OCI-LY7 (cell line): ENCODE measurements around the gene KATNAL2. TPM values are rescaled to one million over a fixed set of nuclear protein-coding genes. Genes with fewer than 3 reads are reported as not detected.

Source experiments
- BruUV-seq: library from RNA; stranded (reverse); fragments of 400-500 nt; replicated peaks from 2 replicates; lab custom pipeline; 2021; lab: Mats Ljungman, UMichigan
- CTCF ChIA-PET: fragments of 300-600 bp; sonication (Branson Sonifier 250); formaldehyde crosslinking; loops from one replicate; lab custom pipeline; 2022; ENCODE audit warnings: antibody characterized with exemption; ENCODE audit not compliant: unreplicated experiment; lab: Charles Lee
- POLR2A ChIA-PET: fragments of 300-600 bp; sonication (Branson Sonifier 250); formaldehyde crosslinking; loops from one replicate; lab custom pipeline; 2022; ENCODE audit warnings: antibody characterized with exemption; lab: Charles Lee
- DNase-seq: peaks from one replicate; pipeline ENCODE4 v3.0.0-alpha.2; 2015; ENCODE audit warnings: low spot score
- H2AFZ ChIP-seq: fragments of 200-600 bp; sonication (generic), shearing (Covaris generic); 2 replicates; pipeline ENCODE4 v1.6.1; 2014; ENCODE audit warnings: mild to moderate bottlenecking, antibody characterized with exemption, low read length, moderate library complexity
- H3K27ac ChIP-seq: fragments of 200-600 bp; sonication (generic); 2 replicates; pipeline ENCODE4 v1.5.1; 2014; ENCODE audit warnings: mixed run types, low read depth, mild to moderate bottlenecking, moderate library complexity, low read length, inconsistent platforms; ENCODE audit not compliant: poor library complexity, severe bottlenecking
- H3K36me3 ChIP-seq: fragments of 200-600 bp; sonication (generic); 2 replicates; pipeline ENCODE4 v1.6.1; 2014; ENCODE audit warnings: mild to moderate bottlenecking, antibody characterized with exemption, low read length, moderate library complexity, mixed read lengths; ENCODE audit not compliant: insufficient read depth
- H3K4me1 ChIP-seq: fragments of 200-600 bp; sonication (generic); 2 replicates; pipeline ENCODE4 v1.5.1; 2014; ENCODE audit warnings: mild to moderate bottlenecking, low read length; ENCODE audit not compliant: insufficient read depth, poor library complexity, severe bottlenecking
- H3K4me2 ChIP-seq: fragments of 200-600 bp; sonication (generic); 2 replicates; pipeline ENCODE4 v1.6.1; 2014; ENCODE audit warnings: mild to moderate bottlenecking, low read length
- H3K4me3 ChIP-seq: fragments of 200-600 bp; sonication (generic); 2 replicates; pipeline ENCODE4 v1.5.1; 2014; ENCODE audit warnings: mild to moderate bottlenecking, low read depth, low read length; ENCODE audit not compliant: poor library complexity, severe bottlenecking
- H3K79me2 ChIP-seq: fragments of 200-600 bp; sonication (generic); 2 replicates; pipeline ENCODE4 v1.6.1; 2016; ENCODE audit warnings: low read depth, mild to moderate bottlenecking, low read length, moderate library complexity, mixed read lengths; ENCODE audit not compliant: insufficient read depth
- H3K9me2 ChIP-seq: fragments of 200-600 bp; sonication (generic); 2 replicates; pipeline ENCODE4 v1.6.1; 2016; ENCODE audit warnings: mild to moderate bottlenecking, low read length, mixed read lengths; ENCODE audit not compliant: insufficient read depth
- H3K9me3 ChIP-seq: fragments of 200-600 bp; sonication (generic); 2 replicates; pipeline ENCODE4 v1.6.1; 2014; ENCODE audit warnings: mild to moderate bottlenecking, mixed run types, low read length, mixed read lengths
- H4K20me1 ChIP-seq: fragments of 200-600 bp; sonication (generic); 2 replicates; pipeline ENCODE4 v1.6.1; 2014; ENCODE audit warnings: mild to moderate bottlenecking, antibody characterized with exemption, low read length, moderate library complexity, mixed read lengths; ENCODE audit not compliant: insufficient read depth
- CTCF ChIP-seq: fragments of 200-600 bp; sonication (generic); conservative IDR thresholded peaks from 2 replicates; pipeline ENCODE4 v1.5.1; 2014; ENCODE audit warnings: mild to moderate bottlenecking, antibody characterized with exemption, low read length, moderate library complexity, mixed read lengths
- EZH2phosphoT487 ChIP-seq: fragments of 200-600 bp; sonication (generic); IDR thresholded peaks from 2 replicates; pipeline ENCODE4 v1.6.1; 2018; ENCODE audit warnings: low read depth, borderline replicate concordance, mild to moderate bottlenecking, mixed run types, antibody characterized with exemption, low read length, moderate library complexity, mixed read lengths
- intact Hi-C: fragments of 100-400 bp; cut with micrococcal nuclease; formaldehyde crosslinking; loops from one replicate; pipeline ENCODE4 v1.10.0; 2022; ENCODE audit not compliant: unreplicated experiment
- total RNA-seq, 2 experiments: library from RNA; depleted of rRNA in 1 of 2; stranded (reverse); fragments of >200 nt in 1 of 2; shearing (Covaris generic) in 1 of 2; gene quantifications; 2 replicates each; pipeline ENCODE4 v1.2.3, GENCODE V29; 2014 to 2022

The KATNAL2 gene
- total RNA-seq, 2 experiments from 2014 or later, result 5.7 to 16.1 TPM

- Histone ChIP-seq H3K4me3 (no peak overlapping the region), H2AFZ (no peak overlapping the region), H3K4me2 (no peak overlapping the region), H3K9me2 (no peaks in the 10 kb centered on the region), H3K79me2 (no peaks in the 10 kb centered on the region), H3K4me1 (no peaks in the 10 kb centered on the region), H3K9me3 (no peaks in the 10 kb centered on the region), H4K20me1 (no peaks in the 10 kb centered on the region), H3K27ac (no peak overlapping the region), H3K36me3 (no peaks in the 10 kb centered on the region; the same call in 1 of the 2 replicates)
- BruUV-seq, result no TSS peak
- no peak for DNase-seq
- ChIA-PET CTCF (interaction anchor here (0.6 kb wide), 1 partner anchor 266 kb away, joined by 3 read pairs; no protein-coding TSS in a partner anchor), POLR2A (interaction anchor here (1.2 kb wide), 1 partner anchor 11 kb away, joined by 3 read pairs; no protein-coding TSS in a partner anchor)
- TF ChIP-seq CTCF (no peak), EZH2phosphoT487 (no peak)
- intact Hi-C loops, result no loop called here
These were observed 196.6 kb downstream of the KATNAL2 start for GRCh38 chr18:47113796-47114540.

- H3K4me3 ChIP-seq, result no peak overlapping the region
- H3K79me2 ChIP-seq, result no peaks in the 10 kb centered on the region
- no peak overlapping the region for H3K4me2 ChIP-seq
- H3K36me3 ChIP-seq, result no peaks in the 10 kb centered on the region; the same call in 1 of the 2 replicates
- no peaks in the 10 kb centered on the region for H3K9me2 ChIP-seq
- TF ChIP-seq EZH2phosphoT487 (no peak), CTCF (no peak)
- CTCF ChIA-PET, result no interaction called here
- H3K9me3 ChIP-seq, result no peaks in the 10 kb centered on the region
- no peak overlapping the region for H3K27ac ChIP-seq
- POLR2A ChIA-PET, result interaction anchor here (0.6 kb wide), 1 partner anchor 1128 kb away, joined by 3 read pairs; no protein-coding TSS in a partner anchor
- DNase-seq, result no peak
- no peak overlapping the region for H2AFZ ChIP-seq
- intact Hi-C loops, result no loop called here
- BruUV-seq, result no TSS peak
- H3K4me1 ChIP-seq, result no peaks in the 10 kb centered on the region
- H4K20me1 ChIP-seq, result no peaks in the 10 kb centered on the region
These were observed 197.8 kb downstream of the KATNAL2 start for GRCh38 chr18:47115205-47115604.

- no TSS peak for BruUV-seq
- ChIA-PET CTCF (no interaction called here), POLR2A (no interaction called here)
These were observed 201.6 kb downstream of the KATNAL2 start for GRCh38 chr18:47118981-47119380.

More at GRCh38 chr18:47118981-47119380, 201.6 kb downstream of the KATNAL2 start:
- intact Hi-C loops, result no loop called here
- Histone ChIP-seq H2AFZ (no peak overlapping the region), H3K9me2 (no peaks in the 10 kb centered on the region), H3K9me3 (no peaks in the 10 kb centered on the region), H3K4me2 (no peak overlapping the region), H3K4me3 (no peak overlapping the region), H3K36me3 (no peaks in the 10 kb centered on the region), H4K20me1 (no peaks in the 10 kb centered on the region), H3K79me2 (no peaks in the 10 kb centered on the region), H3K4me1 (no peaks in the 10 kb centered on the region), H3K27ac (no peak overlapping the region)
- TF ChIP-seq EZH2phosphoT487, result no peak
- TF ChIP-seq CTCF, result no peak
- no peak for DNase-seq
